Naive thymus-derived CD4-positive, alpha-beta T cell (primary cell): Measurements from ENCODE around the gene TRIM3. TPM values are rescaled to one million over a fixed set of nuclear protein-coding genes. Genes with fewer than 3 reads are reported as not detected.
"Not testable (repeated sequence)": the region's sequence is repeated elsewhere in the genome, so short reads cannot be mapped to it uniquely, and the experiment has no call there.

Experiments used
- ATAC-seq: fragments of 150-1000 bp; cut with Tn5 transposase; 2 replicates; pipeline ENCODE4 v1.10.0; 2021; ENCODE audit warnings: mild to moderate bottlenecking, moderate library complexity
- CTCF ChIA-PET: fragments of 350-600 bp; sonication (Branson Sonifier 250); formaldehyde crosslinking; loops from one replicate; lab custom pipeline; 2021; ENCODE audit warnings: antibody characterized with exemption; lab: Charles Lee
- POLR2A ChIA-PET: fragments of 350-600 bp; sonication (Branson Sonifier 250); formaldehyde crosslinking; loops from one replicate; lab custom pipeline; 2021; ENCODE audit warnings: antibody characterized with exemption, inconsistent platforms; lab: Charles Lee
- DNase-seq, 9 donors: peaks; one replicate each; pipeline versions ENCODE4 v3.0.0 to v3.0.0-alpha.2; 2020 to 2022; ENCODE audit warnings: mixed read lengths in 1 of 9
- H3K27ac ChIP-seq: one replicate; pipeline ENCODE4 v1.7.0; 2013; ENCODE audit warnings: mild to moderate bottlenecking, low read depth, low read length, moderate library complexity
- H3K27me3 ChIP-seq, 2 donors: one replicate each; pipeline ENCODE4 v1.7.0; 2013; ENCODE audit warnings: low read length in 2 of 2, mild to moderate bottlenecking in 2 of 2, moderate library complexity in 2 of 2; ENCODE audit not compliant: control insufficient read depth in 2 of 2, insufficient read depth in 2 of 2
- H3K36me3 ChIP-seq, 3 experiments: 1 replicate in 2 of 3; 2 replicates in 1 of 3; pipeline ENCODE4 v1.7.0; 2013; ENCODE audit warnings: low read length in 3 of 3, mild to moderate bottlenecking in 3 of 3, moderate library complexity in 1 of 3; ENCODE audit not compliant: insufficient read depth in 3 of 3, control insufficient read depth in 2 of 3
- H3K4me1 ChIP-seq, 2 donors: one replicate each; pipeline ENCODE4 v1.7.0; 2013; ENCODE audit warnings: low read length in 2 of 2, mild to moderate bottlenecking in 2 of 2, moderate library complexity in 1 of 2; ENCODE audit not compliant: control insufficient read depth in 2 of 2, insufficient read depth in 2 of 2
- H3K4me3 ChIP-seq: 2 replicates; pipeline ENCODE4 v1.7.0; 2013; ENCODE audit warnings: mild to moderate bottlenecking, low read length
- H3K9me3 ChIP-seq, 3 experiments: 1 replicate in 2 of 3; 2 replicates in 1 of 3; pipeline ENCODE4 v1.7.0; 2013; ENCODE audit warnings: low read length in 3 of 3; ENCODE audit not compliant: control insufficient read depth in 2 of 3
- H3K27ac Mint-ChIP-seq, 9 donors: one replicate each; pipeline ENCODE4 v1.8.0; 2020 to 2022; ENCODE audit warnings: mixed read lengths in 9 of 9, mild to moderate bottlenecking in 8 of 9, moderate library complexity in 5 of 9, inconsistent platforms in 2 of 9
- H3K27me3 Mint-ChIP-seq, 5 donors: one replicate each; pipeline ENCODE4 v1.8.0; 2021 to 2022; ENCODE audit warnings: mixed read lengths in 5 of 5, mild to moderate bottlenecking in 1 of 5
- H3K36me3 Mint-ChIP-seq, 5 donors: one replicate each; pipeline ENCODE4 v1.8.0; 2020 to 2022; ENCODE audit warnings: mixed read lengths in 5 of 5, mild to moderate bottlenecking in 3 of 5, inconsistent platforms in 1 of 5
- H3K4me1 Mint-ChIP-seq, 7 donors: one replicate each; pipeline ENCODE4 v1.8.0; 2020 to 2022; ENCODE audit warnings: mixed read lengths in 7 of 7, mild to moderate bottlenecking in 3 of 7, inconsistent platforms in 1 of 7
- H3K4me3 Mint-ChIP-seq, 10 donors: one replicate each; pipeline ENCODE4 v1.8.0; 2020 to 2022; ENCODE audit warnings: mild to moderate bottlenecking in 10 of 10, mixed read lengths in 10 of 10, moderate library complexity in 6 of 10, inconsistent platforms in 2 of 10
- H3K9me3 Mint-ChIP-seq, 11 donors: one replicate each; pipeline ENCODE4 v1.8.0; 2020 to 2022; ENCODE audit warnings: mixed read lengths in 11 of 11, mild to moderate bottlenecking in 4 of 11, inconsistent platforms in 1 of 11, moderate library complexity in 1 of 11
- intact Hi-C, 2 donors: fragments of 100-400 bp; cut with micrococcal nuclease; formaldehyde crosslinking; loops; one replicate each; pipeline ENCODE4 v1.15.1; 2023
- polyA plus RNA-seq, 2 donors: library from polyadenylated mRNA; unstranded; fragments of 300-500 nt; fragmentation: Illumina TruSeq; gene quantifications; one replicate each; pipeline ENCODE4 v1.2.3, GENCODE V29; 2021
- total RNA-seq, 6 experiments: library from RNA in 5 of 6; stranded (reverse) in 5 of 6; gene quantifications; 1 replicate in 5 of 6; 2 replicates in 1 of 6; pipeline ENCODE4 v1.2.3 and lab custom pipeline; 2021 to 2026

The TRIM3 gene
- 10 to 100 TPM in 4 of 5 experiments, 1 to 10 TPM in 1; 8.1 to 20.7 (median 17.2) TPM for total RNA-seq
- polyA plus RNA-seq, result 1 to 10 TPM; 1.6 to 4.2 TPM
- total RNA-seq (lab: John Stamatoyannopoulos, UW), result 12.7 reads per million, percentile 40 among the genes with 10 or more reads in this experiment

DNA sequence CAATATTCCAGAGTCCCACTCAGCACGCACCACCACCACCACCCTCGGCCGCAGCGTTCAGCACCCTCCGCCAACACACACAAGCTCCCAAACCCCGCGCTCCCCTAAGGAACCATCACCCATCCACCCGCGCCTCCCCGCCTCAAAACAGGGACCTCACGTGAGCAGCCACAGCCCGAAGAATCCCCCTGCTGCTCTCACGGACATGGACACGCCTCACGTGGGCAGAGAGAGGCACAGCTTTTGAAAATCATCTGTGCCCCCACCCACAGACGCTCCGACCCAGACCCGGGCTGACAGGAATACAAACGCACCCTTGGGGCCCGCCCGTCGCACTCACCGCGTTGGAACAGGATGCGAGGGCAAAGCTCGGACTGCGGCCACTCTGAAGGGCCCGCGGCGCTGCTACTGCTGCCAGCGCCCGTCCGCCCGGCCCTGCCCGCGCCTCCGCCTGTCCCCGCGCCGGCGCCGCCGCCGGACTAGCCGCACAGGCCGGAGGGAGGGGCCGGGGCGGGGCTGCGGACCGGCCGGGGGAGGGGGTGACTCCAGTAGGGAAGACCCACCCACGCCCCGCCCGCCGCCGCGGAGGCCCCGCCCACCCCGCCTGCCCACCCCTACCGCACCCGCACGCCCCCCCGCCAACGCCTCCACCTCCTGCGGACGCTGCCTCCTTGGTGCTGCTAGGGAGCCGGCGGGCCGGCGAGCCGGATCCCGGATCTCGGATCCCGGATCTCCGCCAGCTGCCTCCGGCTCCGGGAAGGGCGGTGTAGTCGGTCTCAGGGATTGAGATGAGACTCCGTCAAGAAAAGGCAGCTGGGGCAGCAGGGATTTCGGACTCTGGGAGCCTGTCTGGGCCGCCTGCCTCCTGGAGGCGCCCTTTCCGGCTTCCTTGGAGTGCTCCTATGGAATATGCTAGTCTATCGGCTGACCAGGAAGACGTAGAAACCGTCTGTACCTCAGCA, at the start of gene TRIM3:
Gene TRIM3 (minus strand): TSS at position 491 of the 962 bp plus-strand sequence. CDS start 8,246 bp downstream, outside the sequence.
- H3K27ac ChIP-seq, result peak within 1 kb of the TSS; percentile 71
- intact Hi-C loops, result loop anchor here in 1 of 2 donors (1.0 to 5.0 kb wide), 4 partner anchors 8 to 239 kb away; partner anchors contain the start of genes ARFIP2, FHIP1B and TIMM10B
- Mint-ChIP-seq H3K9me3 (no peaks in the 10 kb centered on the region), H3K36me3 (peaks cover 0 to 14% (median 0%) of the 10 kb centered on the region in 5 donors), H3K27ac (peak within 1 kb of the TSS; percentile 40 to 90 (median 88)), H3K4me1 (peaks cover 12 to 30% (median 20%) of the 10 kb centered on the region in 7 donors), H3K4me3 (peak within 1 kb of the TSS; percentile 78 to 90 (median 86)), H3K27me3 (peaks cover 0 to 10% (median 0%) of the 10 kb centered on the region in 5 donors)
- peak; percentile 86 for ATAC-seq
- peak within 1 kb of the TSS; percentile 56 for H3K4me3 ChIP-seq
- H3K9me3 ChIP-seq, result no peaks in the 10 kb centered on the region
- no peaks in the 10 kb centered on the region for H3K27me3 ChIP-seq
- DNase-seq, result peak; percentile 16 to 68 (median 44)
- POLR2A ChIA-PET, result interaction anchor here (0.9 to 3.5 kb wide), 5 partner anchors 9 to 138 kb away, joined by 3 to 20 read pairs (median 4); partner anchors contain the start of genes ARFIP2, SMPD1, TAF10 and TIMM10B
- CTCF ChIA-PET, result interaction anchor here (1.5 to 1.7 kb wide), 2 partner anchors 33 to 95 kb away, joined by 5 read pairs; partner anchors contain the start of gene HPX
- peaks cover 0 to 20% (median 13%) of the 10 kb centered on the region in 3 experiments for H3K36me3 ChIP-seq
- H3K4me1 ChIP-seq, result peaks cover 7 to 11% of the 10 kb centered on the region in 2 donors

DNA sequence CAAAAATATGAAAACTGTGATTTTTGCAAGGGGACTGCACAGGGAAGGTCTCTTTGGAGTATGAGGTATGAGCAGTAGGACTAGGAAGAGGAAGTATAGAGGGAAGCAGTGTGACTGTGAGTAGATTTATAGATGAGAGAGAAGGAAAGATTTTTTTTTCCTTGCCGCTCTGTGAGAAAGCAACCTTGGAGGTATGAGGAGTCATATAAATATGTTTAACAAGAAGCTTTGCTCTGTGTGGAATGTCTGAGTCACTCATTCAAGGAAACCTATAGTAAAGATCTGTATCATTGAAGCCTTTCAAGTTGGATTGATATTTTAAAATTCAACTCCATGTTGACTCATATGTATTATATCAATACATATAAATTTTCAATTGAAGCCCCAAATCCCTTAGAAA, 49.5 kb upstream of the TRIM3 start:
- ChIA-PET POLR2A (no interaction called here), CTCF (no interaction called here)
- H3K27me3 ChIP-seq, result no peaks in the 10 kb centered on the region
- H3K27ac Mint-ChIP-seq, result no peak overlapping the region
- H3K9me3 ChIP-seq, result no peaks in the 10 kb centered on the region
- no peak overlapping the region for H3K4me3 ChIP-seq
- peaks cover 0 to 17% (median 0%) of the 10 kb centered on the region in 3 experiments for H3K36me3 ChIP-seq
- H3K4me1 ChIP-seq, result peaks cover 5 to 9% of the 10 kb centered on the region in 2 donors
- H3K27me3 Mint-ChIP-seq, result no peaks in the 10 kb centered on the region
- no peak overlapping the region for H3K27ac ChIP-seq
- peaks cover 11 to 40% (median 29%) of the 10 kb centered on the region in 7 donors for H3K4me1 Mint-ChIP-seq
- H3K36me3 Mint-ChIP-seq, result peaks cover 24 to 65% (median 28%) of the 10 kb centered on the region in 5 donors
- no peaks in the 10 kb centered on the region for H3K9me3 Mint-ChIP-seq
- no peak for DNase-seq
- no peak overlapping the region for H3K4me3 Mint-ChIP-seq
- no peak for ATAC-seq
- intact Hi-C loops, result no loop called here

DNA sequence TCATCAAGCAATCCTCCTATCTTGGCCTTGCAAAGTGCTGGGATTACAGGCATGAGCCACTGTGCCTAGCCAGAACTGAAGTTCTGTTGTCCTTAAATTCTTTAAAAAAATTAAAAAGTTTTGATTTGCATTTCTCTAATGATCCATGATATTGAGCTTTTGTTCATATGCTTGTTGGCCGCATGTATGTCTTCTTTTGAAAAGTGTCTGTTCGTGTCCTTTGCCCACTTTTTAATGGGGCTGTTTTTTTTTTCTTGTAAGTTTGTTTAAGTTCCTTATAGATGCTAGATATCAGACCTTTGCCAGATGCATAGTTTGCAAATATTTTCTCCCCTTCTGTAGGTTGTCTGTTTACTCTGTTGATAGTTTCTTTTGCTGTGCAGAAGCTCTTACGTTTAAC, 48.2 kb upstream of the TRIM3 start:
- Mint-ChIP-seq H3K36me3 (peaks cover 19 to 75% (median 34%) of the 10 kb centered on the region in 5 donors), H3K4me1 (peaks cover 11 to 33% (median 26%) of the 10 kb centered on the region in 7 donors)
- DNase-seq, H3K27me3 ChIP-seq, H3K4me1 ChIP-seq, H3K9me3 Mint-ChIP-seq, ATAC-seq, H3K9me3 ChIP-seq, H3K4me3 ChIP-seq, intact Hi-C loops, H3K27ac ChIP-seq, H3K27me3 Mint-ChIP-seq, H3K27ac Mint-ChIP-seq, H3K4me3 Mint-ChIP-seq: not testable (repeated sequence)
- CTCF ChIA-PET, result interaction anchor here (1.0 kb wide), 1 partner anchor 16 kb away, joined by 3 read pairs; no protein-coding TSS in a partner anchor
- H3K36me3 ChIP-seq, result peaks cover 0 to 22% (median 0%) of the 10 kb centered on the region in 3 experiments
- POLR2A ChIA-PET, result interaction anchor here (0.6 kb wide), 1 partner anchor 14 kb away, joined by 4 read pairs; no protein-coding TSS in a partner anchor

DNA sequence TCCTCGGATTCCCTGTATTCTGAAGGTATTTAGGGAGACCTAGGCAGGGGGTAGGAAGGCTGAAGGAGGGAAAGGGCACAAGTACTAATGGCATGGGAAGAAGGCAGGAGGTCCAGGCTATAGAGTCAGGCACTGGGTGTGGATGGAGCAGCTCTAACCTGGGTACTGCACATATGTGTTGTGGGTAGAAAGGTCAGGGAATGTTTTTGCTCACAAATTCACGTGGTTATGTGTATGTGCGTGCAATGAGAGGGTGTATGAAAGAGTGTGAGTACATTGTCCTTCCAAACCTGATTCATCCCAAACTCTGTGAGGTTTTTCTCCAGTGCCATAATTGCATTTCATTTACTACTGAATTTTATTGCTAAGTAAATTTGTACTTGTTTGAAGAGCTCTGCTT, 46.5 kb upstream of the TRIM3 start:
- peaks cover 21 to 83% (median 50%) of the 10 kb centered on the region in 5 donors for H3K36me3 Mint-ChIP-seq
- H3K27me3 ChIP-seq, result no peaks in the 10 kb centered on the region
- no peaks in the 10 kb centered on the region for H3K9me3 ChIP-seq
- H3K27ac Mint-ChIP-seq, result no peak overlapping the region
- H3K36me3 ChIP-seq, result peaks cover 0 to 34% (median 0%) of the 10 kb centered on the region in 3 experiments
- H3K4me3 ChIP-seq, result no peak overlapping the region
- ChIA-PET CTCF (interaction anchor here (1.2 kb wide), 1 partner anchor 15 kb away, joined by 3 read pairs; no protein-coding TSS in a partner anchor), POLR2A (interaction anchor here (1.1 kb wide), 1 partner anchor 39 kb away, joined by 3 read pairs; the partner anchor contains the start of genes ARFIP2 and TIMM10B)
- peaks cover 0 to 18% (median 11%) of the 10 kb centered on the region in 7 donors for H3K4me1 Mint-ChIP-seq
- no peak for DNase-seq
- H3K9me3 Mint-ChIP-seq, result no peaks in the 10 kb centered on the region
- no peaks in the 10 kb centered on the region for H3K27me3 Mint-ChIP-seq
- H3K4me1 ChIP-seq, result no peaks in the 10 kb centered on the region
- ATAC-seq, result no peak
- intact Hi-C loops, result no loop called here
- no peak overlapping the region for H3K27ac ChIP-seq
- no peak overlapping the region for H3K4me3 Mint-ChIP-seq

DNA sequence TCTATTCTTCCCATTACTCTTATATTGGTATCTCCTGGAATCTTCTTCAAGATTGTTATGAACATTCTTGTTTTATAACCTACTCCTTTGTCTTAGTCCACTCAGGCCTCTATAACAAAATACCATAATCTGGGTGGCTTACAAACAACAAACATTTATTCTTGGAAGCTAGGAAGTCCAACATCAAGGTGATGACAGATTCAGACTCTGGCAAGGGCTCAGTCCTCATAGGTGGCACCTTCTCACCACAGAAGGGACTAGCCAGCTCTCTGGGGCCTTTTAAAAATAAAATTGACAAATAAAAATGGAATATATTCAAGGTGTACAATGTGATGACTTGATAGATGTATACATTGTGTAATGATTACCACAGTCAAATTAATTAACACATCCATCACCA, 43.1 kb upstream of the TRIM3 start:
- ChIA-PET POLR2A (no interaction called here), CTCF (interaction anchor here (1.0 kb wide), 1 partner anchor 11 kb away, joined by 3 read pairs; no protein-coding TSS in a partner anchor)
- Mint-ChIP-seq H3K4me1 (peaks cover 0 to 2% (median 0%) of the 10 kb centered on the region in 7 donors), H3K36me3 (peaks cover 21 to 84% (median 65%) of the 10 kb centered on the region in 5 donors), H3K27ac (no peak overlapping the region), H3K27me3 (no peaks in the 10 kb centered on the region), H3K9me3 (peaks cover 0 to 5% (median 0%) of the 10 kb centered on the region in 11 donors), H3K4me3 (no peak overlapping the region)
- Histone ChIP-seq H3K4me1 (no peaks in the 10 kb centered on the region), H3K36me3 (peaks cover 0 to 54% (median 0%) of the 10 kb centered on the region in 3 experiments), H3K4me3 (no peak overlapping the region), H3K27me3 (no peaks in the 10 kb centered on the region), H3K9me3 (no peaks in the 10 kb centered on the region), H3K27ac (no peak overlapping the region)
- ATAC-seq (no peak), DNase-seq (no peak)
- intact Hi-C loops, result no loop called here
